Transverse colon (tissue), 4 donors: ENCODE measurements around the gene B3GAT2.

Source experiments
- CTCF ChIP-seq, 5 experiments: fragments of 200-600 bp in 3 of 5; fragments of 450-650 bp in 2 of 5; sonication (generic) in 3 of 5; IDR thresholded peaks; 1 replicate in 2 of 5; 2 replicates in 3 of 5; pipeline ENCODE4 v1.5.1; 2016 to 2017; ENCODE audit warnings: antibody characterized with exemption in 5 of 5, inconsistent platforms in 3 of 5, mild to moderate bottlenecking in 2 of 5, moderate library complexity in 1 of 5
- EP300 ChIP-seq: sonication (generic); formaldehyde crosslinking; IDR thresholded peaks from one replicate; pipeline ENCODE4 v1.6.1; 2017; ENCODE audit warnings: antibody characterized with exemption, low read depth
- POLR2A ChIP-seq: fragments of 450-650 bp; IDR thresholded peaks from one replicate; pipeline ENCODE4 v1.6.1; 2016; ENCODE audit warnings: antibody characterized with exemption, mild to moderate bottlenecking, moderate library complexity
- POLR2AphosphoS5 ChIP-seq, 3 donors: sonication (generic); formaldehyde crosslinking; IDR thresholded peaks; one replicate each; pipeline ENCODE4 v1.6.1; 2016; ENCODE audit warnings: antibody characterized with exemption in 3 of 3

GRCh38 chr6:70889270-70889669 is 67.6 kb downstream of the B3GAT2 start:
- TF ChIP-seq POLR2A (no peak), CTCF (IDR thresholded peaks at IDR 0.05) (no peak), EP300 (no peak), POLR2AphosphoS5 (IDR thresholded peaks at IDR 0.05) (no peak)
